Astrocyte of the spinal cord (primary cell): ENCODE results near the gene JAG2.

Source experiments
- DNase-seq: peaks from one replicate; pipeline ENCODE4 v3.0.0; 2011; ENCODE audit warnings: low read depth, low spot score
- H3K4me3 ChIP-seq: 2 replicates; pipeline ENCODE4 v1.5.1; 2011; ENCODE audit warnings: low read depth, mild to moderate bottlenecking, low read length, moderate library complexity
- CTCF ChIP-seq: IDR thresholded peaks from 2 replicates; pipeline ENCODE4 v1.5.1; 2012; ENCODE audit warnings: low read depth, mild to moderate bottlenecking, low read length, inconsistent platforms
- in situ Hi-C: cut with HindIII; loops from 2 replicates; pipeline ENCODE4 v1.10.0; 2017; ENCODE audit warnings: low sequenced_read_pairs

Gene JAG2

DNA sequence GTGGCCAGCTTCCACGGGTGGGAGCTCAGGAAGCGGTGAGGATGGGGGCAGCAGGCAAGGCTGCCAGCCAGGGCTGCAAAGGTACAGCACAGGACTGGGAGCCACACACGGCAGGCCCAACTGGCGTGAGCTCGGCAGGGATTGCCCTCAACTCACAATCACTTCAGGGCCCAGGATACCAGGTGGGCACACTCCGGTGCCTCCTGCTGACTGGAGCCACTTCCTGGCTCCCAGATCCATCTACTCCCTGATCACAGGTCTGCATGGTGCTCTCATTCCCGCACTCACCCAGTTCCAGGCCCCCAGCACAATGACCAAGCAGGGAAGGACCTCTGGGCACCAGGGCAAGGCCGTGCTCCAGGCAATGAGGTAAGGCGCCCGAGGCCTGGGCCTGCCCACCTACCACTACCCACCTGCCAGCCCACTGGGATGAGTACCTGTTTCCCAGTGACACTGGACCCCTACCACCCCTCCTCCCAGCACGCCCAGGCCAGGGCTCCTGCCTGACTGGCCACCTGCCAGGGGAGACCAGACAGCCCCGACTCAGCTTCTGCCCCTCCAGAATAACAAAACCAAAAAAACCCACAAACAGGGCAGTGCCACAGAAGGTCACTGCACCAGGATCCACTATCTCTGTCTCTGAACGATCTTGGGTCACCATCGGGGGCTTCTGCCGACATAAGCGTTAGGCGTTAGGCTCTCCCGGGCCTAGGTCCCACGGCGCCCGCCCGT lies 1.8 kb downstream of the JAG2 start:
- DNase-seq: no peak
- no peak overlapping the region for H3K4me3 ChIP-seq
- in situ Hi-C loops: no loop called here
- no peak for TF ChIP-seq CTCF

GRCh38 chr14:105165761-105166485 lies 2.7 kb downstream of the JAG2 start:
- DNase-seq: no peak
- TF ChIP-seq CTCF: no peak
- no peak overlapping the region for H3K4me3 ChIP-seq
- in situ Hi-C loops: no loop called here

DNA sequence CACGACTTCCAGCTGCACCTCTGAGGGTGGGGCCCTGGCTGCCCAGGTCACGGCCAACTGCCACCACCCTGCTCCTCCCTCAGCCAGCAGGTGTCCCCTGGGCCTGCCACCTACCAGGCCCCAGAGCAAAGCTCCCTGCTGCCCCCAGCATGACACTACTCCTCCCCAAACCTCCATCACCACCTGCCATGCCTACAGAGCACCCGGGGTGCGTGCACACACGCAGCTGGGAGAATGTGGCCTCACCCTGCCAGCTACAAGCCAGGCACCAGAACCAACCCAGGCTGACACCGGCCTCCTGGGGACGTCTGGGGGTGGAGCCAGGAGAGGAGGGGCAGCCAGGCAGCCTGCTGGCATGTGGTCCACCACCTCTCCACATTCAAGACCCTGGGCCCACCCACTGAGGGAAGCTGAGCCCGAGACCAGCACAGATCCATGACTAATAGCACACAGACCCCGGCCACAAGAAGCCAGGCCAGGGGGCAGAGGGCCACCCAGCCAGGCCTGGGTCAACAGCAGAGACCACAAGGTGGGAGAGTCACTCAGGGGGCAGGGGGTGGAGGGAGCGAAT lies 3.4 kb downstream of the JAG2 start:
- no peak overlapping the region for H3K4me3 ChIP-seq
- no peak for DNase-seq
- in situ Hi-C loops: no loop called here
- TF ChIP-seq CTCF: no peak

- H3K4me3 ChIP-seq: no peak overlapping the region
- in situ Hi-C loops: no loop called here
- TF ChIP-seq CTCF: no peak
- DNase-seq: no peak
Measured at GRCh38 chr14:105163040-105163742, 5.4 kb downstream of the JAG2 start.

DNA sequence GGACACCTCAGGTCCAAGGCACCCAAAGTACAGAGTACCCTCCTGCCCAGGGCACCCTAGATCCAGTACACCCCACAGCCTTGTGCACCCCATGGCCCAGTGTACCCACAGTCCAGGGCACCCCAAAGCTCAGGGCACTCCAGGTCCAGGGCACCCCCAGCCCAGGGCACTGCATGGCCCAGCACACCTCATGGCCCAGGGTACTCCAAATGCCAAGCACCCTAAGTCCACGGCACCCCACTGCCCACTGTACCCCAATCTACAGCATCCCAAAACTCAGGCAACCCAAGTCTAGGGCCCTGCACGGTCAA lies 6.0 kb downstream of the JAG2 start:
- in situ Hi-C loops: no loop called here
- no peak for DNase-seq
- H3K4me3 ChIP-seq: no peak overlapping the region
- TF ChIP-seq CTCF: no peak

GRCh38 chr14:105161964-105162668 lies 6.5 kb downstream of the JAG2 start:
- H3K4me3 ChIP-seq: no peak overlapping the region
- in situ Hi-C loops: no loop called here
- DNase-seq: no peak

More at GRCh38 chr14:105161964-105162668, 6.5 kb downstream of the JAG2 start:
- TF ChIP-seq CTCF: no peak
